ENCODE results near the gene FASN.

Gene FASN

DNA sequence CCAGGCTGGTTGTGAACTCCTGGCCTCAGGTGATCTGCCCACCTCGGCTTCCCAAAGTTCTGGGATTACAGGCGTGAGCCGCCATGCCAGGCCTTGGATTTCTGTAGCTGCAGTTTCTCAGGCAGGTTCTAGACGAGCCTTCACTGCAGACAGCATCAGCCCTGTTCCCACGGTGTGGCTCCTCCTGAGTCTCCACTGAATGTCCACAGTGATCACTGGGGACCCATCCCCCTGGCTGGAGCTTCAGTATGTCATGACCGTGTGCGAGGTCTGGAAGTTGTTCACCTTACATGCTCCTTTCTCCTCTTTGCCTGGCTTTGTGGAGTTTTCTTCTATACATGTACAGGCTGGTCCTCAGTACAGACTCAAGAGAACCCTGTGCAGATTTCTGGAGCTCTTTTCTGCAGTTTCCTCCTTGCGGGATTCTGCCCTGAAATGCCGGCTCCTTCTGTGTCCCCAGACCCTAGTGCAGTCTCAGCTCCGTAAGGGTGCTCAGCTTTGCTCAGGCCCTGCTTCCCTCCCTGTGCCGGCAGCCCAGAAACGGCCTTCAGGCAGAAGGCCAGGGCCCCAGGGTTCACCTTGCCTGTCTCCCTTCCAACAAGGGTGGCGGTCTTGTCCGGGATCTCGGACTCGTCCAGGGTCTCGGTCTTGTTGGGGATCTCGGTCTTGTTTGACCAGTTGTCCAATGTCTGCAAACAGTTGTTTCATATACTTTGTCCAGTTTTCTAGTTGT is 14.3 kb upstream of the FASN start:
- no peaks in the 10 kb centered on the region for H3K9me3 ChIP-seq (ENCODE audit: insufficient read depth, low read depth, low read length)
- no peaks in the 10 kb centered on the region for H3K27me3 ChIP-seq (ENCODE audit: insufficient read depth, low read length, poor library complexity, severe bottlenecking)
- no peak overlapping the region for H3K4me2 ChIP-seq (ENCODE audit: low read depth, low read length, poor library complexity, severe bottlenecking)
- H2AFZ ChIP-seq (ENCODE audit: low read length), result no peak overlapping the region
- H3K9ac ChIP-seq (ENCODE audit: low read depth, low read length, poor library complexity, severe bottlenecking), result no peak overlapping the region
- H3K9me2 ChIP-seq (replicated peaks; ENCODE audit: low read depth, low read length), result no peaks in the 10 kb centered on the region
- no peaks in the 10 kb centered on the region for H3K79me2 ChIP-seq (ENCODE audit: insufficient read depth, low read length)
- peaks cover 39% of the 10 kb centered on the region; the same call in 1 of the 2 replicates for H3K36me3 ChIP-seq (ENCODE audit: insufficient read depth, low read length)
- TF ChIP-seq EZH2phosphoT487 (IDR thresholded peaks at IDR 0.05; ENCODE audit: borderline replicate concordance), result no peak
- TF ChIP-seq, protein P1, sequence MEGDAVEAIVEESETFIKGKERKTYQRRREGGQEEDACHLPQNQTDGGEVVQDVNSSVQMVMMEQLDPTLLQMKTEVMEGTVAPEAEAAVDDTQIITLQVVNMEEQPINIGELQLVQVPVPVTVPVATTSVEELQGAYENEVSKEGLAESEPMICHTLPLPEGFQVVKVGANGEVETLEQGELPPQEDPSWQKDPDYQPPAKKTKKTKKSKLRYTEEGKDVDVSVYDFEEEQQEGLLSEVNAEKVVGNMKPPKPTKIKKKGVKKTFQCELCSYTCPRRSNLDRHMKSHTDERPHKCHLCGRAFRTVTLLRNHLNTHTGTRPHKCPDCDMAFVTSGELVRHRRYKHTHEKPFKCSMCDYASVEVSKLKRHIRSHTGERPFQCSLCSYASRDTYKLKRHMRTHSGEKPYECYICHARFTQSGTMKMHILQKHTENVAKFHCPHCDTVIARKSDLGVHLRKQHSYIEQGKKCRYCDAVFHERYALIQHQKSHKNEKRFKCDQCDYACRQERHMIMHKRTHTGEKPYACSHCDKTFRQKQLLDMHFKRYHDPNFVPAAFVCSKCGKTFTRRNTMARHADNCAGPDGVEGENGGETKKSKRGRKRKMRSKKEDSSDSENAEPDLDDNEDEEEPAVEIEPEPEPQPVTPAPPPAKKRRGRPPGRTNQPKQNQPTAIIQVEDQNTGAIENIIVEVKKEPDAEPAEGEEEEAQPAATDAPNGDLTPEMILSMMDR (conservative IDR thresholded peaks at IDR 0.05; ENCODE audit: low read length), result no peak
- H4K20me1 ChIP-seq (ENCODE audit: insufficient read depth, low read length, poor library complexity, severe bottlenecking), result no peaks in the 10 kb centered on the region
- no peaks in the 10 kb centered on the region; the same call in 1 of the 2 replicates for H3F3A ChIP-seq (ENCODE audit: low read depth)
- H3K4me1 ChIP-seq (ENCODE audit: insufficient read depth, low read length, poor library complexity, severe bottlenecking), result no peaks in the 10 kb centered on the region
- H3K4me3 ChIP-seq (ENCODE audit: low read length, poor library complexity, severe bottlenecking), result no peak overlapping the region

GRCh38 chr17:82110298-82110697 is 12.3 kb upstream of the FASN start:
- H3K4me1 ChIP-seq (ENCODE audit: insufficient read depth, low read length, poor library complexity, severe bottlenecking), result peaks cover 12% of the 10 kb centered on the region
- H3K9ac ChIP-seq (ENCODE audit: low read depth, low read length, poor library complexity, severe bottlenecking), result no peak overlapping the region
- H3F3A ChIP-seq (ENCODE audit: low read depth), result no peaks in the 10 kb centered on the region; the same call in 1 of the 2 replicates
- TF ChIP-seq, protein P1 (conservative IDR thresholded peaks at IDR 0.05; ENCODE audit: low read length), result no peak
- no peak for TF ChIP-seq EZH2phosphoT487 (IDR thresholded peaks at IDR 0.05; ENCODE audit: borderline replicate concordance)
- H3K27me3 ChIP-seq (ENCODE audit: insufficient read depth, low read length, poor library complexity, severe bottlenecking), result no peaks in the 10 kb centered on the region
- no peak overlapping the region for H2AFZ ChIP-seq (ENCODE audit: low read length)
- no peaks in the 10 kb centered on the region for H4K20me1 ChIP-seq (ENCODE audit: insufficient read depth, low read length, poor library complexity, severe bottlenecking)
- no peaks in the 10 kb centered on the region for H3K9me3 ChIP-seq (ENCODE audit: insufficient read depth, low read depth, low read length)
- peaks cover 39% of the 10 kb centered on the region; the same call in 1 of the 2 replicates for H3K36me3 ChIP-seq (ENCODE audit: insufficient read depth, low read length)
- H3K4me3 ChIP-seq (ENCODE audit: low read length, poor library complexity, severe bottlenecking), result no peak overlapping the region
- no peaks in the 10 kb centered on the region for H3K79me2 ChIP-seq (ENCODE audit: insufficient read depth, low read length)
- H3K4me2 ChIP-seq (ENCODE audit: low read depth, low read length, poor library complexity, severe bottlenecking), result no peak overlapping the region
- no peaks in the 10 kb centered on the region for H3K9me2 ChIP-seq (replicated peaks; ENCODE audit: low read depth, low read length)

DNA sequence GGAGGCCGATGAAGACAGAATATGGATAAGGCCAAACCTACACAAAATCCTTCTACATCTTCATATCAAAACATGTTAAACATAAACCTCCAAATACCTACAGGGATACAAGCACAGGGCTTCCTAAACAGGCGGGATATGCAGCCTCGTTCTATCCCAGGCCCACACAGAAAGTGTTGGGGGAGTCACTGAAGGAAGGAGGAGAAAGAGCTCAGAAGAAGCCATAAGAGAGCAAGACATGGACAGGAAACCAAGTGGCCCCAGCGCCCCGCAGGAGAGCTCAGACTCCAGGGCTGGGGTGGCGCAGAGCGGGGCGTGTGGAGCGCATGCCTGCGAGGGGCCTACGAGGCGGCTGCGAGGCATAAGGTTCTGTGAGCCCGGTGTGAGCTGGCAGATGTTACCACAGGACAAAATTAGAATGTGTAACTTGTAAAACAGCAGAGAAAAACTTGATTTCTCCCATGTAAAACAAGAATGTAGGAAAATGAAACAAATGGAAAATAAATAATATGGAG is 11.0 kb upstream of the FASN start:
- no peak overlapping the region for H2AFZ ChIP-seq (ENCODE audit: low read length)
- peaks cover 29% of the 10 kb centered on the region; the same call in 1 of the 2 replicates for H3K36me3 ChIP-seq (ENCODE audit: insufficient read depth, low read length)
- no peak overlapping the region for H3K9ac ChIP-seq (ENCODE audit: low read depth, low read length, poor library complexity, severe bottlenecking)
- H3K4me1 ChIP-seq (ENCODE audit: insufficient read depth, low read length, poor library complexity, severe bottlenecking), result peaks cover 12% of the 10 kb centered on the region
- no peaks in the 10 kb centered on the region; the same call in 1 of the 2 replicates for H3F3A ChIP-seq (ENCODE audit: low read depth)
- H3K9me3 ChIP-seq (ENCODE audit: insufficient read depth, low read depth, low read length), result no peaks in the 10 kb centered on the region
- no peaks in the 10 kb centered on the region for H3K79me2 ChIP-seq (ENCODE audit: insufficient read depth, low read length)
- no peaks in the 10 kb centered on the region for H3K27me3 ChIP-seq (ENCODE audit: insufficient read depth, low read length, poor library complexity, severe bottlenecking)
- H3K4me3 ChIP-seq (ENCODE audit: low read length, poor library complexity, severe bottlenecking), result no peak overlapping the region
- H3K4me2 ChIP-seq (ENCODE audit: low read depth, low read length, poor library complexity, severe bottlenecking), result no peak overlapping the region
- H3K9me2 ChIP-seq (replicated peaks; ENCODE audit: low read depth, low read length), result no peaks in the 10 kb centered on the region
- no peaks in the 10 kb centered on the region for H4K20me1 ChIP-seq (ENCODE audit: insufficient read depth, low read length, poor library complexity, severe bottlenecking)
- no peak for TF ChIP-seq EZH2phosphoT487 (IDR thresholded peaks at IDR 0.05; ENCODE audit: borderline replicate concordance)
- TF ChIP-seq, protein P1 (conservative IDR thresholded peaks at IDR 0.05; ENCODE audit: low read length), result no peak
